LNCAP (cell line): ENCODE data around the gene CBARP.

Experiments
- TF ChIP-seq, protein P1 (sequence below): fragments of 450-650 bp; IDR thresholded peaks from 2 replicates; pipeline ENCODE4 v1.5.1; 2017; ENCODE audit warnings: mild to moderate bottlenecking

CBARP gene

DNA sequence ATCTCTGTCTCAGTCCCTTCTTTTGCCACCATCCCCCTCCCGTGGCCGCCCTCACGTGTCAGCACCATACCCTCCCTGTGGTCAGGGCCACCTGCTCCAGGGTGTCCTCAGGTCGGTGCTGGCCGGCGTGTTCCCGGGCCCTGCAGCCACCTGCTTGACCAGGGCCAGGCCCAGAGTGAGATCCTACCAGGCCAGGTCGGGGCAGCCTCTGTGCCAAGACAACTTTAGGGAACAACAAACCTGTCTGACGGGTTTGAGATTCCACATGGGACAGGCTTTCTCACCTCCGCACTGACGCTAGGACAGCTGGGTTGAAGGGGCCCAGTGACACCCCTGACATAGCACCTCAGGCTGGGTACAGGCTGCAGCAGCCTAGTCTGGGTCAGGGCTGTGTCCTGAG is 56.2 kb downstream of the CBARP start:
- TF ChIP-seq, protein P1, sequence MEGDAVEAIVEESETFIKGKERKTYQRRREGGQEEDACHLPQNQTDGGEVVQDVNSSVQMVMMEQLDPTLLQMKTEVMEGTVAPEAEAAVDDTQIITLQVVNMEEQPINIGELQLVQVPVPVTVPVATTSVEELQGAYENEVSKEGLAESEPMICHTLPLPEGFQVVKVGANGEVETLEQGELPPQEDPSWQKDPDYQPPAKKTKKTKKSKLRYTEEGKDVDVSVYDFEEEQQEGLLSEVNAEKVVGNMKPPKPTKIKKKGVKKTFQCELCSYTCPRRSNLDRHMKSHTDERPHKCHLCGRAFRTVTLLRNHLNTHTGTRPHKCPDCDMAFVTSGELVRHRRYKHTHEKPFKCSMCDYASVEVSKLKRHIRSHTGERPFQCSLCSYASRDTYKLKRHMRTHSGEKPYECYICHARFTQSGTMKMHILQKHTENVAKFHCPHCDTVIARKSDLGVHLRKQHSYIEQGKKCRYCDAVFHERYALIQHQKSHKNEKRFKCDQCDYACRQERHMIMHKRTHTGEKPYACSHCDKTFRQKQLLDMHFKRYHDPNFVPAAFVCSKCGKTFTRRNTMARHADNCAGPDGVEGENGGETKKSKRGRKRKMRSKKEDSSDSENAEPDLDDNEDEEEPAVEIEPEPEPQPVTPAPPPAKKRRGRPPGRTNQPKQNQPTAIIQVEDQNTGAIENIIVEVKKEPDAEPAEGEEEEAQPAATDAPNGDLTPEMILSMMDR = no peak
